NK-92 (cell line): ENCODE measurements around the gene RAB40C.
"Not testable (repeated sequence)": the region's sequence is repeated elsewhere in the genome, so short reads cannot be mapped to it uniquely, and the experiment has no call there.

Experiments
- DNase-seq: peaks from one replicate; lab custom pipeline; 2025; ENCODE audit not compliant: unreplicated experiment; lab: John Stamatoyannopoulos, UW

RAB40C gene

DNA sequence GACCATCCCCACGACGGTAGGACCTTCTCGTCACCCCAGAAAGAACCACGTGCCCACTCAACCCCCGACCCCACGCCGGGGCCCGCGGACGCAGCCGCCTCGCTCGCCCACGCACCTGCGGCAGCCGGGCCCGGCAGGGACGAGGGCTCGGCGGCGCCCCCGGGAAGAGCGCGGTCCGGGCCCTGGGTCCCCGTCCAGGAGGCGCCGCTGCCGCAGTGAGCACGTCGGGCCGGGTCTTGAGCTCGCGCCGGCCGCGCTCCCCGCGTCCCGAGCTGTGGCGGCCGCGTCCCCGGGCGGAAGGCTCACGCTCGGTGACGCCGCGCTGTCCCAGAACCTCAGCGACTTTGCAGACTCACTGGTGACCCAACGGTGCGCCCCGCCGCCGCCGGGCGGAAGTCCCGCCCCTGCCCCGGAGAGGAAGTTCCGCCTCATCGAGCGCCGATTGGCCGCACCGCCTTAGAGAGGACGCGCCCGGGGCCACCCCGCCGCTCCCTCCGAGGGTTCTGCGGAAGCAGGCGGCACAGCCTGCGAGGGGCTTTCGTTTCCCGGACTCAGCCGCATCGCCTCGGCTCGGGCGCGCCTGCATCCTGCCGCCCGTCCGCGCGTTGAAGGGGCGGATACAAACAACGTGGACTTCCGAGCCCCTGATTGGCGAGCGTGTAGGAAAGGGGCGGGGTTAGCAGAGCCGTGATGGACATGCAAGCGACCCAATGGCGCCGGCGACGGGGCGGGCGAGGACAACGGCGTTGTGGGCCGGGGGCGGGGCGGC lies 793 bp upstream of the RAB40C start:
- DNase-seq, result peak; percentile 84

DNA sequence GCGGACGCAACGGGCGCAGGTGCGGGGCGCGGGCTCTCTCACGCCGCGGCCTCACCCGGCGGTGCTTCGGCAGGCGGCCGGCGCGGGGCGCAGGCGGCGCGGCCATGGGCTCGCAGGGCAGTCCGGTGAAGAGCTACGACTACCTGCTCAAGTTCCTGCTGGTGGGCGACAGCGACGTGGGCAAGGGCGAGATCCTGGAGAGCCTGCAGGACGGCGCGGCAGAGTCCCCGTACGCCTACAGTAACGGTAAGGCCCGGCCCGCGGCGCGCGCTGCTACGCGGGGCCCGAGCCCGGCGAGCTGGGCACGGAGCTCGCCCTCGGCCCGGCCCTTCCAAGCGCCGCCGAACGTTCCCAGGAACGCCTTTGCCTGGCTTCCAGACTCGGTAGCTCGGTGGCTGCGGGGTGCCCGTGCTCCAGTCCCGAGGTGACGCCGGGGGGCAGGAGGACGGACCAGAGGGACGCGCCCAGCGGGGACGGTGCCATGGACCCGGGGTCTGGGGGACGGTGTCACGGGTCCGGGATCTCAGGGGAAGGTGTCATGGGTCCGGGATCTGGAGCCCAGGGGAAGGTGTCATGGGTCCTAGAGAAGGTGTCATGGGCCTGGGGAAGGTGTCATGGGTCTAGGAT lies 435 bp downstream of the RAB40C start:
- no peak for DNase-seq

DNA sequence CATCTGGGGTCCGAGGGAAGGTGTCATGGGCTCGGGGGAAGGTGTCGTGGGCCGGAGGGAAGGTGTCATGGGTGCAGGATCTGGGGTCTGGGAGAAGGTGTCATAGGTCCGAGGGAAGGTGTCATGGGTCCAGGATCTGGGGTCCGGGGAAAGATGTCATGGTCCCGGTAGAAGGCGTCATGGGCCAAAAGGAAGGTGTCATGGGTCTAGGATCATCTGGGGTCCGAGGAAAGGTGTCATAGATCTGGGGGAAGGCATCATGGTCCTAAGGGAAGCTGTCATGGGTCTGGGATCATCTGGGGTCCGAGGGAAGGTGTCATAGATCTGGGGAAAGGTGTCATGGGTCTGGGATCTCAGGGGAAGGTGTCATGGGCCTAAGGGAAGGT lies 942 bp downstream of the RAB40C start:
- no peak for DNase-seq

DNA sequence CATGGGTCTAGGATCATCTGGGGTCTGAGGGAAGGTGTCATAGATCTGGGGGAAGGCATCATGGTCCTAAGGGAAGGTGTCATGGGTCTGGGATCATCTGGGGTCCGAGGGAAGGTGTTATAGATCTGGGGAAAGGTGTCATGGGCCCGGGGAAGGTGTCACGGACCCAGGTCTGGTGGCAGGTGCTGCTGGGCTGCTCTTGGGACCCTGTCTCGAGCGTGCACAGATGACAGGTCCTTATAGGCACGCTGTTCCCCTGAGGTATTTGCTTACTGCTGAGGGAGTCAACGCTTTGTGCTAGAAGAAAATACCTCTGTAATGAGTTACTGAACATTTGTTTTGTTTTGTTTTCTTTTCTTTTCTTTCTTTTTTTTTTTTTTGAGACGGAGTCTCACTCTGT lies 1.4 kb downstream of the RAB40C start:
- DNase-seq, result no peak

DNA sequence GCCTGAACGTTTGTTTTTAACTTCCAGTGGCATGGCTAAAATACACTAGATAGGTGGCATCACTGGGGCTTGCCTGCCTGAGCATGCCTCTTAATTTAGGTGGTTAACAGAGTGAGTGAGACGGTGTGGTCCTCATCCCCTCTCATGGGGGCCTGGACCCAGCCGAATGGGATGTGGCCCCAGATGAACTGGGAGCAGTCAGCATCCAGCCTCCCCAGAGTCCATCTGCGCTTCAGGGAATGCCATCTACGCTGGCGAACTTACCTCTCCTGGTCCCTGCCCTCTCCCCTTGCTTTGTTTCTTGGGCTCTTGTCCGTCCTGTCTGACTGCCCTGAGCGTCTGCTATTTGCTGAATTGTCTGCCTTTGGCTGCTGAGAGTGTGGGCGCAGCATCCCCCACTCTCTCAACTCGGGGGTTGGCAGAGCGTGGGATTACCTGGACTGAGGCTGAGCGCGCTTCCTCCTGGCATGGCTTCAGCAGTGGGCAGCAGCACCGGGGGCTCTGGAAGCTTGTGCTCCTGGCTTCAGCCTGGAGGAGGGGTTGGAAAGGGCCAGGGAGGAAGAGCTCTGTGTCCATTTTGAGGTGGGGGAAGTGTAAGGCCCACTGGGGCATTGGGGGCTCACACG lies 2.1 kb downstream of the RAB40C start:
- no peak for DNase-seq

DNA sequence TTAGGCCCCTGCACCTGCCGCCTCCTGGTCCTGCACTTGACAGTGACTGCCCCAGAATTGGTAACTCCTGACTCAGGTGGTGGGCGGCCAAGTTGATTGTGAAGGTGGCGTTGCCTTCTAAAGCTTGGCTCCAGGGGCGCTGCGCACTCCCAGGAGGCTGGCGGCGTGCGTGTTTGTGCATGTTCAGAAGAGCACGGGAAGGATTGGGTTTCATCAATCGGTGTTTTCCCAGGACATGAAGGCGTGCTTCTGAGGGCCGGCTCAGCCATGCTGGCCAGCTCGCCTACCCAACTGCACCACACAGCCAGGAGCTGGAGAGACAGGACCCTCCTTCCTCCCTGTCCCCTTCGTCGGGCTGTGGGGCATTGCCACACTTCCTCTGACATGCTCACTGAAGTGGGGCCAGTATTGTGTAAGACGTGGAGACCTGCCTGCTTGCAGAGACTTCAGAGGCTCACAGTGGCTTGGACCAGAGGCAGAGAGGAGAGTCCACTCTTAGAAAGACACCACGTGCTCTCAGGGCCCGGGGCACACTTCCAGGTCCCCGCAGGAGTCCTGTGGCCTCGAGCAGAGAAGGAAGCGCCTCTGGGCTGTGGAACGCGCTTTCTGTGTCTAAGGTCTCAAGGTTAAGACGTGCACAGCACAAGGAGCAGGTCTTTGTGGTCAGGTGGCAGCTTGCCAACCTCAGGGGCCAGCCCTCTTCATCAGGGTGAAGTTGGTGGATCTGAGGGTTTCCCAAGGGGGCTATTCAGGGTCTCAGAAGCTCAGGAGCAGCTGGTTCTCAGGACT lies 2.8 kb downstream of the RAB40C start:
- DNase-seq, result no peak

DNA sequence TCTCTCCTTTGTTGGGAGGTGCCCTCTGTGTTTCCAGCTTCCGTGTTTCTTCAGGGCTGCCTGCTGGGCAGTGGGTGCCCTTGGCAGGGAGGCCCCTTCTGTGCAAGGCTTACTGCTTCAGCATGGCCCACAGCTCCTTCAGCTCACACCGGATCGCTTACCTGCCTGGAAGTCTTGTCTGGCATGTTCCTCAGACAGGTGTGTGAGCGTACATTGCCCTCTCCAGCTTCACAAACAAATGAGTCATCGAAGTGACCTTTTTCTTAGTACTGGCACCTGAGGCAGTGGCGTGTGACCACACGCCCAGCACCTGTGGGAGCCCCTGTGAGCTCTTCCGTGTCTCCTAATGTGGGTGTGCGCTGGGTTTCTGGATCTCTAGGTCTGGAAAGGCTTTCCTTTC lies 3.5 kb downstream of the RAB40C start:
- DNase-seq, result no peak

DNA sequence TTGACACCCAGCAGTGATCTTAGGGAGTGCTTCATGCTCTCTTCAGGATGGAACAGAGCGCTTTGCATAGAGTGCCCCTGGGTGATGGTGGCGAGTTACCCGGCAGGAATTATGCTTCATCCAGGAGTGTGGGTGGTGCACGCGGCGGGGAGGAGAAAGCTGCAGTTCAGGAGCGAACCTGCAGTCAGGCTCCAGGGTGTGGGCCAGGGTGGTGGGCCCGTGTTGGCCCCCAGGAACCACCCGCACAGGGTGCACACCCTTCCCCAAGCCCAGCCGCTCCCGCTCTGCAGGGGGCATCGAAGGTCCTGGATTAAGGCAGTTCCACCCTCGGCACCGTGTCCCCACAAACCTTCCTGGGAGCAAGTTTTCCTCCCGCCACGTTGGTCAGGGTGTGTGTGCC lies 3.9 kb downstream of the RAB40C start:
- DNase-seq, result no peak

DNA sequence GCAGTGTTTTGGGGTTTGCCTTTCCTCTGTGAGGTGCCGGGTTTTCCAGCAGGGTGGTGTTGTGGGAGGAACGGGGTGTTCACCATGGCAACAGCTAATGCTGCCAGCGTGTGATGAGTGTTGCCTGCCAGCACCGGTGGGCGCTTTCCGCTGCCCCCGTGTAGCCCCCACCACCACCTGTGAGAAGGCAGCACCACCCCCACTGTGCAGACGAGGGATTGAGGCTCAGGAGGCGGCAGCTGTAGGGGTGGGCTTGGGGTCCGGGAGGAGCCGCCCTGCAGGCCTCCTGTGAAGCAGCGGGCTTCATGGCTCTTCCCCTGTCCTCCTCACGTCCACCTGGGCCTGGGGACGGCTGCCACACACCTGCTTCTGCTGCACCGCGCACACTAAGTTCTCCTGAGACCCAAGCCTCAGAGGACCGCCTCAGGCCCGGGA lies 5.2 kb downstream of the RAB40C start:
- DNase-seq, result no peak

DNA sequence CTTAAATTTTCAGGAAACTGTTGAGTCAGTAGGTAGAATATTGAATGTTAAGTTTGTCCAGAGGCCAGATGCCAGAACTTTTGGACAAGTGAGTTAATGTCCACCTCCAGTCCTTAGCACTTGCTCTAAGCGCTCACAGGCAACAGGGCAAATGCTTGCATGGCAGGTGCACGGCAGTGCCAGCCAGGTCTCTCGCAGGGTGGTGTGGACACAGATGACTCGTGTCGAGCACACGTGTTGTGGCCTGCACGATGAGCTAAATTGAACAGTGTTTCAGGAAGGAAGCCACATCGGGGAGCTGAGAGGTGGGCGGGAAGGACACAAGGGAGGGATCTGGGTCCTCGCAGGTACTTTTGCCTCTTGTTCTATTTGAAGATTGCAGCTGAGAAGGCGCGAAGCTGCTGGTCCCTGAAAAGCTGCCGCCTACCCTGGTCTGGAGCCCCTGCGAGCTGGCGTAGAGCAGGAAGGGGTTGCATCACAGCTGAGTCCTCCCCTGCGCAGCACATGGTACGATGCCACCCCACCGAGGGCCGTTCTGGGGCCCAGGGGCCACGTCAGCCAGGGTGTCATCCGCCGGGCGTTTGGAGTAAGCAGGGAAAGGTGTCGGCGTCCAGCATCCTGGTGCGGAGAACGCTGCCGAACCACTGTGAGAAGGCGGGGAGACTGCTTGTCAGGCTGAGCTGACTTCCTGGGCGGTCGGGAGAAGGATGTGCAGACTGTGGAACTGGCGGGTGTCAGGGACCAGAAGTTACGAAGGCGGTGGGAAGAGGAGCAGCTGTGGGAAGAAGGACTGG lies 6.3 kb downstream of the RAB40C start:
- no peak for DNase-seq

DNA sequence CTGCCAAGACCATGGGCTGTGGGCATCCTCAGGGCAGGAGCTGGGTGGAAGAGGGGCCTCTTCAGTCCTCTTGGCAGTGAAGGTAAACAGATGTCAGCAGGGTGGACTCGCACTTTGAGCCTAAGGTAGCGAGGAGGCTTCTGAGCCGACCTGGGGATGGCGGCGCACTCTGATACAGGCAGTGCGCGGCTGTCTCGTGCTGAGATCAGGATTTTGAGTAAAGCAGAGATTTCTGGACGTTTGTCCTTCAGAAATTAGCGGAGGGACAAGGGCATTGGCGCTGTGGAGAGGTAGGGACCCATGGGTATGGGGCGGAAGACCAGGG lies 6.8 kb downstream of the RAB40C start:
- DNase-seq, result no peak

DNA sequence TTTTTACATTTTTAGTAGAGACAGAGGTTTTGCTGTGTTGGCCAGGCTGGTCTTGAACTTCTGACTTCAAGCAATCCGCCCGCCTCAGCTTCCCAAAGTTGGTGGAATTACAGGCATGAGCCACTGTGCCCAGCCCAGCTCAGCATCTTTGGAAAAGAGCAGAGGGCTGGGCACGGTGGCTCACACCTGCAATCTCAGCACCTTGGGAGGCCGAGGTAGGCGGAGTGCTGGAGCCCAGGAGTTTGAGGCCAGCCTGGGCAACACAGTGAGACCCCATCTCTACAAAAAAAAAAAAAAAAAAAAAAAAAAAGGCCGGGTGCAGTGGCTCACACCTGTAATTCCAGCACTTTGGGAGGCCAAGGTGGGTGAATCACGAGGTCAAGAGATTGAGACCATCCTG lies 7.8 kb downstream of the RAB40C start:
- not testable (repeated sequence) for DNase-seq

DNA sequence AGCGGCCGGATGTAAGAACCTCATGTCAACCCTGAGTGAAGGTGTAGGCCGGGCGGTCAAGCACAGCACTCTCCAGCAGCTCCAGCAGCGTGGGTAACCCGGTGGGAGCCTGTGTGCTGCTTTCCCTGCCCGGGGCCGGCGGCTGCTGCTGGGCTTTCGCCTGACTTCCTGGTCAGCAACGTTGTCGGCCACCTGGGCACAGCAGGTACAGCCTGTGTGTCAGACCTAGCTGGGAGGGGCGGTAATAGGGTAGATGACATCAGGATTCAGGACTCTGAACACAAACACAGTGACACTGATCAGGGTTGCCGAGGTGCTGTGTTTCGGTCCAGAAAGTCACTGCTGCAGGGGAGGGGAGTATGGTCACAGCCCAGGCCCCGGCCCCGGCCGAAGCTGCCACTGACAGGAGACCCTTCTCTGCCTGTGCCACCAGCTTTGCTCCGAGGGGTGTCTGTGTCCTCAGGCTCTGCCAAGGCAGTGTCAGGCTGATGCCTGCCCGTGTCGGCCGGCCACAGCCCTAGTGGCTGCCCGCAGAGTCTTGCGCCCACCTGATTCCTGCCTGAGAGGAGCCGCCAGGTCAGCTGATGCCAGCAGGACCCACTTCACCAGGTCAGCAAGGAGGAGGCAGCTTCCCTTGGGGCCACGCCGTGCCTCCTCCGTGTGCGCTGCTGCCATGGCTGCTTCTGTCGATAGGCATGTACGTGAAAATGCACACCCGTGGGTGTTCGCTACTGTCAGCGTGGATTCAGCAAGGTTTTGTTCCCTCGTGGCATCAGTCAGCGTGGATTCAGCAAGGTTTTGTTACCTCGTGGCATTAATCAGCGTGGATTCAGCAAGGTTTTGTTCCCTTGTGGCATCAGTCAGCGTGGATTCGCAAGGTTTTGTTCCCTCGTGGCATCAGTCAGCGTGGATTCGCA lies 9.2 kb downstream of the RAB40C start:
- DNase-seq, result no peak

DNA sequence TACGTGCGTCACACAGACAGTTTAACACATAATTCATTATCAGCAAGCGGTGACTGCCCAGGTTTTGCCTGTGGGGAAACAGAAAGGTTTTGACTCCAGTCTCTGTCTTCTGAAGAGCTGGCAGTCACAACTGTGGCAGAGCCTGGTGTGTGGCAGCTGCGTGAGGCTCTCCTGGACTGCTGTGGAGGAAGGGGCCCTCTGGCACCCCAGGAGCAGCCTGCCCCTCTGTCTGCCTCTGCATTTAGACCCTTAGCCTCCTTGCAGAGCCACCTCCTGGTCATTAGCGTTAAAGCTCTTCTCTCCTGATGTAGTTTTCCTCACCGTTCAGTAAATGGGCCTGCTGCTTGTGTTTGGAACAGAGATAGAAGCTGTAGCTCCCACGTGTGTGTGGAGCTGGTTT lies 10.9 kb downstream of the RAB40C start:
- DNase-seq, result no peak

DNA sequence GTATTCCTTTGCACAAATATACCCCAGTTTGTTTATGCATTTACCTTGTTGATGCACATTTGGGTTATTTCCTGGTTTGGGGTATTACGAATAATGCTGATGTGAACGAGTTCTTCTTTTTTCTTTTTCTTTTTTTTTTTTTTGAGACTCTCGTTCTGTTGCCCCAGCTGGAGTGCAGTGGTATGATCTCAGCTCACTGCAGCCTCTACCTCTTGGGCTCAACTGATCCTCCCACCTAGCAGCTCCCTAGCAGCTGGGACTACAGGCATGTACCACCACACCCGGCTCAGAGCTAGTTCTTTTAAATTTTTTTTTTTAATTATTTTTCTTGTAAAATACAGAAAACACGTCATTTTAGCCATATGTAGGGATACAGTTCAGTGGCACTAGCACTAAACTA lies 14.1 kb downstream of the RAB40C start:
- DNase-seq, result no peak

DNA sequence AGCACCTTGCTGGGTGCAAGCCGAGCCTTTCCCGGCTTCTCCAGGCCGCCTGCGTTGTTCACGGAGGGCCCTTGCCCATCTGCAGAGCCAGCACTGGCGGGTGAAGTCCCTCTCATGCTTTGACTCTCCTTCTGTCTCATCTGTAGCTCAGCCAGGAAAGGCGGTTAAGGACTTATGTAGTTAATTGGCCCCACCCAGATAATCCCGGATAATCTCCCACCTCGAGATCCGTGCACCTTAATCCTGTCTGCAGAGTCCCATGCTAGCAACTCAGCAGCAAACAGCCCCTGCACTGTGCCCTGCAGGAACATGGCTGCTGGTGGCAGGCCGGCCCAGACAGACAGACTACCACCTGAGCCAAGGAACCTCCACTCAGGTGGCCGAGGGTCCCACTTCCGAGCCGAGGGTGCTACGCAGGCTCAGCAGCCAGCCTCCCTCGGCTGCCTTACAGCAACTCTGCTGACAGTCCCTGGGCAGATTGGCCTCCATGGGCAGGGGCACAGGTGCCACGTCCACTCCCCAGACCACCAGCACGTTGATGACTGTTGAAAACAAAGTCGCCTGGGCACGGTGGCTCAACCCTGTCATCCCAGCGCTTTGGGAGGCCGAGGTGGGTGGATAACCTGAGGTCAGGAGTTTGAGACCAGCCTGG lies 16.9 kb downstream of the RAB40C start:
- DNase-seq, result no peak

DNA sequence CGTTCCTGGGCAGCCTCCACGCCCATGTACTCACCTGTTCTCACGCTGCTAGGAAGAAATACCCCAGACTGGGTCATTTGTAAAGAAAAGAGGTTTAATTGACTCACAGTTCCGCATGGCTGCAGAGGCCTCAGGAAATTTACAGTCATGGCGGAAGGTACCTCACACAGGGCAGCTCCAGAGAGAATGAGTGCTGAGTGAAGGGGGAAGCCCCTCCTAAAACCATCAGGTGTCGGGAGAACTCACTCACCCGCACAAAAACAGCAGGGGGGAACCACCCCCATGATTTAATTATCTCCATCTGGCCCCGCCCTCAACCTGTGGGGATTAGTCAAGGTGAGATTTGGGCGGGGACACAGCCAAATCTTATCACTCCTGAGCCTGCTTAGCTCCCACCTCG lies 18.2 kb downstream of the RAB40C start:
- no peak for DNase-seq

DNA sequence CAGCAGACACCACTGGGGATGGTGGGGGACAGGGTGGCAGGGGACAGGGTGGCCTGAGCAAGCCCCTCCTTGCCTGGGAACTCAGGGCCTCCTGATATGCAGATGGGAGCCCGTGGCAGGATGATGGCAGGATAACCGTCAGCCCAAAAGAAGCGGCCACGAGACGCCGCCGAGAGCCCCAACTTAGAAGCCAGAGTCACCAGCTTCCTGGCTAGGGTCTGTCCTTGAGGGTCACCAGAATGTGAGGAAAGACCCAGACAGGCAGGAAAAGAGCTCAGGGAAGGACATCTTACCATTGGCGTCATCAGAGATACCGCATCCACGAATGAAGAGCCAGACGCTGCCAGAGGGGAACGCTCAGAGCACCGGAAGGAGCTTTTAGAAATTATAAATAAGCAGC lies 19.4 kb downstream of the RAB40C start:
- DNase-seq, result no peak

DNA sequence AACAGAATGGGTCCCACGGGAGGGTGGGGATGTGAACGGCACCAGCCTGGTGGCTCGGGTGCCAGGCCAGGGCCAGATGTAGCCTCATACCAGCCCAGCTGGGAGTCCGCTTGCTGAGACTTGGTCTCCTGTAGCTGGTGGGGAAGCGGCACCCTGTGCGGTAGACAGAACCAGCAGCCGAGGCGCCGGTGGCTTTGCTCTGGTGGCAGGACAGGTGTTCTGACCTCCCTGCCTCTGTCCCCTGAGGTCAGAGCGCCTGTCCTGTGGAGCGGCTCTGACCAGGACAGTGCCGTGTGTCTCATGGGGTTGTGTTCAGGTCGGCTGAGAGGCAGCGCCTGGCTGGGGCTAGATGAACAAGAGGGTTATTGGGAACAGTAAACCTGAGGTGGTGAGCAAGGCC lies 20.1 kb downstream of the RAB40C start:
- no peak for DNase-seq
